Body of pancreas (tissue), 4 donors: ENCODE measurements around the gene CYP1A2.

Experiments used
- CTCF ChIP-seq, 7 experiments: fragments of 450-650 bp in 4 of 7; fragments of 200-600 bp in 3 of 7; sonication (generic) in 3 of 7; IDR thresholded peaks; one replicate each; pipeline ENCODE4 v1.5.1; 2016 to 2019; ENCODE audit warnings: antibody characterized with exemption in 7 of 7
- POLR2A ChIP-seq, 3 donors: fragments of 450-650 bp; IDR thresholded peaks; one replicate each; pipeline ENCODE4 v1.6.1; 2016; ENCODE audit warnings: antibody characterized with exemption in 3 of 3, mild to moderate bottlenecking in 2 of 3

- no peak for TF ChIP-seq POLR2A (IDR thresholded peaks at IDR 0.05)
- TF ChIP-seq CTCF (IDR thresholded peaks at IDR 0.05), result no peak
Measured at GRCh38 chr15:74778599-74778970, 29.9 kb downstream of the CYP1A2 start.
